T-helper 2 cell treated with Interferon-gamma antibody and Interleukin-4, amounts not matched to agents 5 μg/mL and 100 μg/mL, for 36 hours (primary cell): Measurements from ENCODE around the gene NFIC.
"Not testable (repeated sequence)": the region's sequence is repeated elsewhere in the genome, so short reads cannot be mapped to it uniquely, and the experiment has no call there.

Experiments
- DNase-seq: peaks from one replicate; pipeline ENCODE4 v3.0.0; 2021; ENCODE audit warnings: low spot score
- H3K27ac Mint-ChIP-seq: one replicate; pipeline ENCODE4 v1.8.0; 2021; ENCODE audit warnings: mild to moderate bottlenecking, mixed read lengths
- H3K27me3 Mint-ChIP-seq: one replicate; pipeline ENCODE4 v1.8.0; 2021; ENCODE audit warnings: low read depth, mixed read lengths
- H3K36me3 Mint-ChIP-seq: one replicate; pipeline ENCODE4 v1.8.0; 2021; ENCODE audit warnings: low read depth, mixed read lengths
- H3K4me1 Mint-ChIP-seq: one replicate; pipeline ENCODE4 v1.8.0; 2021; ENCODE audit warnings: low read depth, mixed read lengths
- H3K4me3 Mint-ChIP-seq: one replicate; pipeline ENCODE4 v1.8.0; 2022; ENCODE audit warnings: mild to moderate bottlenecking, moderate library complexity, mixed read lengths
- H3K9me3 Mint-ChIP-seq: one replicate; pipeline ENCODE4 v1.8.0; 2021; ENCODE audit warnings: mixed read lengths

NFIC gene

DNA sequence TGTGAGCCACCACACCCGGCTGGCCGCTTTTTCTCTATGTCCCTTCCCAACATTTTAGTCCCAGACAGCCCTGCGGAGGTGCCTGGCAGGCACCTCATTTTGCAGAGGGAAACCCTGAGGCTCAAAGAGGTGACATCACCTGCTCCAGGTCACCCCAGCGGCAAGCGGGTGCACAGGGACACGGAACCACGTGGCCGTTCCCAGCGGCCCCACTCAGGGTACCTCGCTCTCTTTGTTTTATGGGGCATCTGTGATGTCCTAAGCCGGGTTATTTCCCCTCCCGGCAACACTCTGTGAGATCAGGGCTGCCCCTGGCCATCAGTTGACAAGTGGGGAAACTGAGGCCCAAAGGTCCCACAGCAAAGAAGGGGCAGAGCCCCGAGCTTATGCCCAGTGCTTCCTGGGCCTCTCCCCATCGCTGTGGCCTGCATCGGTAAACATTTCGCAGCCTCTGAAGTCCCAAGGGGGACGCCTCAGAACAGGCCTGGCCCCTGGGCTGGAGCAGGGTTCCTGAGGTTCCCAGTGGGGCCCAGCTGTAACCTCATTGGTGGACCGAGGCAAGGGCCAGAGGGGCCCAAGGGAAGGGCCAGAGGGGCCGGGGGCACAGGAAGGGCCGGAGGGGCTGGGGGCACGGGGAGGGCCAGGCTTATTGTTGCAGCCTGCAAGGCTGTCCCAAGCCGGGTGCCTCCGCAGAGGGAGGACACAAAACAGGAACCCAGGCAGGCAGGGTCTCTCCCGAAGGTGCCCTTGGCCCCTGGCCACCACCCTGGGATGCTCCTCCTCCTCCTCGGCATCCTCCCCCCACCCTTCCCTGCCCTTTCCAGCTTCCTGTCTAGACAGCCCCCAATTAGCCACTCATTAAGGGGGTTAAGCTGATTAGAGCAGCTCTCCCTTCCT, 75.0 kb downstream of the NFIC start:
- no peaks in the 10 kb centered on the region for H3K27me3 Mint-ChIP-seq
- DNase-seq: no peak
- no peak overlapping the region for H3K27ac Mint-ChIP-seq
- H3K4me1 Mint-ChIP-seq: peaks cover 3% of the 10 kb centered on the region
- no peaks in the 10 kb centered on the region for H3K9me3 Mint-ChIP-seq
- H3K4me3 Mint-ChIP-seq: no peak overlapping the region
- no peaks in the 10 kb centered on the region for H3K36me3 Mint-ChIP-seq

DNA sequence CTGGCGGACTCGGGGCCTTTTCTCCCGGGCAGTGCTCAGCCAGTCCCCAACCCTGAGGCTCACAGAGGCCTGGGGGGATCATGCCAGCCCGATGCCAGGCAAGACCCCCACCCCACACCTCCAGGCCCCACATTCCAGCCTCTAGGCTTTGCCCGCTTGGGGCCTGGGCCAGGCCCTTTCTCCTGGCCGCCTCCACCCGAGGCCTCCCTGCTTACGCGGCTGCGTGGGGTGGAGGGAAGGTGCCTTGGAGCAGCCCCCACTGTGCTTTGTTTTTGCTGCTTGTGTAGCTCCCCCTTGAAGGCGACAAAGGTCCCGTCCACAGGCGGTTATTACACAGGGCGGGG, 75.6 kb downstream of the NFIC start:
- Mint-ChIP-seq H3K27ac (no peak overlapping the region), H3K9me3 (no peaks in the 10 kb centered on the region), H3K36me3 (no peaks in the 10 kb centered on the region), H3K4me1 (peaks cover 3% of the 10 kb centered on the region), H3K4me3 (no peak overlapping the region), H3K27me3 (no peaks in the 10 kb centered on the region)
- no peak for DNase-seq

DNA sequence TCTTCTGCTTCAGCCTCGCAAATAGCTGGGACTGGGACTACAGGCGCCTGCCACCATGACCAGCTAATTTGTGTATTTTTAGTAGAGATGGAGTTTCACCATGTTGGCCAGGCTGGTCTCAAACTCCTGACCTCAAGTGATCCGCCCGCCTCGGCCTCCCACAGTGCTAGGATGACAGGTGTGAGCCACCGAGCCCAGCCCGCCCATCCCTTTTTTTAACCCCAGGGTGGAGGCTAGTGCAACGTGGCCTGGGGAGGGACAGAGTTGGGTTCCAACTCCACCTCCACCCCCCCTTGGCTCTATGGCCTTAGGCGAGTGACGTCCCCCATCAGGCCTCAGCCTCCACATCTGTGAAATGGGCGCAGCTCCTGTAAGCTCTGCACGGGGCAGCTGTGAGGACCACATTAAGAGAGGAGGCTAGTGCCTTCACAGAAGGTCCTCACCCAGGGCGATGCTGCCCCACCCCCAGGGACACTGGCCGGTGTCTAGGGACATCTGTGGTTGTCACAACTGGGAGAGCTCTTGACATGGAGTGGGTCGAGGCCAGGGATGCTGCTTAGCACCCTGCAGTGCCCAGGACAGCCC, 76.2 kb downstream of the NFIC start:
- Mint-ChIP-seq H3K4me1 (peaks cover 3% of the 10 kb centered on the region), H3K9me3 (no peaks in the 10 kb centered on the region), H3K4me3 (no peak overlapping the region), H3K27me3 (no peaks in the 10 kb centered on the region), H3K27ac (no peak overlapping the region), H3K36me3 (no peaks in the 10 kb centered on the region)
- DNase-seq: no peak

DNA sequence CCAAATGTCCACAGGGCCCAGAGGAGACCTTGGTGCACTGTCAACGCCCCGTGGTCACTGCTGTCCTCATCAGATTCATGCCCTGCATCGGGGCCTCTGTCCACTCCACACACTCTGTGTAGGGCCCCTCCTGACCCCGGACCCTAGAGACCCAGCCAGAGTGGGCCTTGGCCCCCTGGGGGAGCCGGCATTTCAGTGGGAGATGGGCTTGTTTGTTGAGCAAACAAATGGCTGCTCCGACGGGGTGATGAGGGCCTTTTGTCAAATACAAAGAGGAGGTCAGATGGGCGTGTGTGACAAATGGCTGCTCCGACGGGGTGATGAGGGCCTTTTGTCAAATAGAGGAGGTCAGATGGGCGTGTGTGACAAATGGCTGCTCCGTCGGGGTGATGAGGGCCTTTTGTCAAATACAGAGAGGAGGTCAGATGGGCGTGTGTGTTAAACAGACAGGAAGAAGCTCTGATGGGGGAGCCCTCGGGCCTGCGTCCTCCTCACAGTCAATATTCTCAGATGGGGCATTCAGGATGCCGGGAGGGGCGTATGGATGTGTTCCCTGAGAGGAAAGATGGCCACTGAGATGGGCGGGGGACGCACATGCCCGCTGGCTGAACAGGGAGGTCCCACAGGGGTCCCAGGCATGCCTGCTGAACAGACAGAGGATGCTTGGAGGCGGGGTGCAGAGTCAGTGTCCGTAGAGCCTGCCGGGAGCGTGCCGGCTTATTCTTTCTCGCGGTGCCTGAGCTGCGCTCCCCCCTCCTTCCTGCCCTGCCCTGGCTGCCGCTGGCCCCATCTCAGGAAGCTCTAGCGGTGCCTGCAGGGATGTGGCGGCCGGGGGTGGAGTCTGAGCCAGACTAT, 77.7 kb downstream of the NFIC start:
- H3K36me3 Mint-ChIP-seq: no peaks in the 10 kb centered on the region

DNA sequence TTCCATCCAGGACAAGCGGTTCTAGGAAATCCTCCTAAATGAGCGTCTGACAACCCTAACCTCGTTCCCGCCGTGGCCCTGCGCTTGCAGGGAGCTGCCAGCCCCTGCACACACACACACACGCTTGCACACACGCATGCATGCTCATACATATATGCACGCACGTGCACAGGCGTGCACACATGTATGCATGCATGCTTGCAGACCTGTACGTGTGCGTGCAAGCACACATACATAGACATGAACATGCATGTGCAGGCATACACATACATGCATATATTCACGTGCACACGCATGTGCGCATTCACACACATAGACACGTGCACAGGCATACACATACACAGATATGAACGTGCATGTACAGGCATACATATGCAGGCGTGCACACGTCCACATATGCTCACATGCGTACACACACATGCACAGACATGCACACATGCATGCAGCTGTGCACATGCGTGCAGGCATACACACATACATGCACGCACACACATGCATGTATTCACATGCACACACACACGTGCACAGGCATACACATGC, 78.4 kb downstream of the NFIC start:
- Mint-ChIP-seq H3K4me1 (peaks cover 3% of the 10 kb centered on the region), H3K27me3 (no peaks in the 10 kb centered on the region), H3K9me3 (no peaks in the 10 kb centered on the region), H3K36me3 (no peaks in the 10 kb centered on the region), H3K4me3 (no peak overlapping the region), H3K27ac (no peak overlapping the region)
- no peak for DNase-seq

More for the DNA sequence above, 77.7 kb downstream of the NFIC start:
- no peak for DNase-seq
- Mint-ChIP-seq H3K4me3 (no peak overlapping the region), H3K9me3 (no peaks in the 10 kb centered on the region), H3K27ac (no peak overlapping the region), H3K4me1 (peaks cover 3% of the 10 kb centered on the region), H3K27me3 (no peaks in the 10 kb centered on the region)

DNA sequence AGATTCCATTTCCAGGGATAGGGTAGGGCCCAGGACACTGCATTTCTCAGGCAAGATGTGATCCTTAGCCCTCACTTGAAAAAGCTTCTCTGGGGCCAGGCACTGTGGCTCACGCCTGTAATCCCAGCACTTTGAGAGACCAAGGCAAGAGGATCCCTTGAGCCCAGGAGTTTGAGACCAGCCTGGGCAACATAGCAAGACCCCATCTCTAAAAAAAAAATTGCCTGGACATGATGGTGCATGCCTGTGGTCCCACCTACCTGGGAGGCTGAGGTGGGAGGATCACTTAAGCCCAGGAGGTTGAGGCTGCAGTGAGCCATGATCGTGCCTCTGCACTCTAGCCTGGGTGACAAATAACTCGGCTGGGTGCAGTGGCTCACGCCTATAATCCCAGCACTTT, 80.3 kb downstream of the NFIC start:
- not testable (repeated sequence) for H3K4me1 Mint-ChIP-seq, DNase-seq, H3K27ac Mint-ChIP-seq, H3K9me3 Mint-ChIP-seq, H3K27me3 Mint-ChIP-seq, H3K36me3 Mint-ChIP-seq, H3K4me3 Mint-ChIP-seq

DNA sequence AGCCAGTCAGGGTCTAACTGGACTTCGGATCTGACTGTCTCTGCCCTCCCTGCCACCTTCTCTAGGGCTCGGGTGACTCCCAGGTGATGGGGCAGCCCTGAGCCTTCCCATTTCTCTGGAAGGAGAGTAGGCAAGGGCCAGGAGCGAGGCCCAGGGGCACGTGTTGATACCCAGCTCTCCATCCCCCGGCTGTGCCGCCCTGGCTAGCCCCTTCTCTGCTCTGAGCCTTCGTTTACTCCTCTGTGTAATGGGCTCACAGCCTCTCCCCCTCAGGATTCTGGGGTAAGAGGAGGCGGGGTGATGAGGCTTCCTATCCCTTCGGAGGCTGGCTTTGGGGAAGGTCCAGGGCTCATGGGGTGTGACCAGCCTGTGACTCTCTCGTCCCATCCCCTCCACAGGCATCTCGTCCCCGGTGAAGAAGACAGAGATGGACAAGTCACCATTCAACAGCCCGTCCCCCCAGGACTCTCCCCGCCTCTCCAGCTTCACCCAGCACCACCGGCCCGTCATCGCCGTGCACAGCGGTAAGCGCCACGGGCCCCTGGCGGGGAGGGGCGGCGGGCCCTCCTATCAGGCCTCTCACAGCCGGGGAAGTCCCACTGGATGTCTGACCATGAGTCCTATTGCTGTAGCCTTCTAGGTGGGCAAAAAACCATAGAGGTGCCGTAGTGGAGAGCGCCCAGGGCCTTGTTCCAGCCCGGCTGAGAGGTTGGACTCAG, 82.4 kb downstream of the NFIC start:
- Mint-ChIP-seq H3K9me3 (no peaks in the 10 kb centered on the region), H3K36me3 (no peaks in the 10 kb centered on the region), H3K27me3 (no peaks in the 10 kb centered on the region), H3K4me1 (no peaks in the 10 kb centered on the region), H3K27ac (no peak overlapping the region), H3K4me3 (no peak overlapping the region)
- no peak for DNase-seq

DNA sequence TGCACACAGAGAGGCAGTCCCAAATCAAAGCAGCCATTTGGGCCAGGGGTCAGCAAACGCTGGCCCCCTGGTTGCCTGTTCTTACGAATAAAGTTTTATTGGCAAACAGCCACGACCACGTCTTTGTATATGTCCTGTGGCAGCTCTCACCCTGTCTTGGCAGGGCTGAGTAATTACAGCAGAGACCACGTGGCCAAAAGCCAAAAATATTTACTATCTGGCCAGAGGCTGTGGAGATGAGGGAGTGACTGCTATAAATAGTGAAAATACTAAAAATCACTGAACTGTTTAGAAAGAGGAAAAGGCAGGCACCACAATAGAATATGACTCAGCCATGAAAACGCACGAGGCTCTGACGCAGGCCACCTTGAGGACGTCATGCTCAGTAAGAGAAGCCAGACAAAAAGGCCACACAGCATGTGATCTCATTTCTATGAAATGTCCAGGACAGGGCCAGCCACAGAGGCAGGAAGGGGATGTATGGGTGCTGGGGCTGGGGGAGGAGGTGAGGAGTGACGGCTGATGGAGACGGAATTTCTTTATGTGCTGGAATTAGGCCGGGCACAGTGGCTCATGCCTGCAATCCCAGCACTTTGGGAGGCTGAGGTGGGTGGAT, 84.5 kb downstream of the NFIC start:
- Mint-ChIP-seq H3K27ac (no peak overlapping the region), H3K4me1 (no peaks in the 10 kb centered on the region), H3K9me3 (no peaks in the 10 kb centered on the region), H3K36me3 (no peaks in the 10 kb centered on the region), H3K4me3 (no peak overlapping the region), H3K27me3 (no peaks in the 10 kb centered on the region)
- no peak for DNase-seq

DNA sequence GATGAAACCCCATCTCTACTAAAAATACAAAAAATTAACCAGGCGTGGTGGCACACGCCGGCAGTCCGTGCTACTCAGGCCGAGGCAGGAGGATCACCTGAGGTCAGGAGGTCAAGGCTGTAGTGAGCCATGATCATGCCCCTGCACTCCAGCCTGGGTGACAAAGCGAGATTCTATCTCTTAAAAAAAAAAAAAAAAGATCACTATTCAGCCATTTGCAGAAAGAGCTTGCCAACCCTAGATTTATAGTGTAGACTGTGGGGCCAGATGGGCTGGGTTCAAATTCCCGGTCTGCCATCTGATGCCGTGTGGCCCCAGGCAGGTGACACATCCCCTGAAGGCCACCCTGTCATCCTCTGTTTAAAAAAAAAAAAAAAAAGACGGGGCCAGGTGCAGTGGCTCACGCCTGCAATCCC, 85.1 kb downstream of the NFIC start:
- H3K9me3 Mint-ChIP-seq: no peaks in the 10 kb centered on the region
- no peak overlapping the region for H3K4me3 Mint-ChIP-seq
- DNase-seq: no peak
- H3K27me3 Mint-ChIP-seq: no peaks in the 10 kb centered on the region
- H3K27ac Mint-ChIP-seq: no peak overlapping the region
- no peaks in the 10 kb centered on the region for H3K36me3 Mint-ChIP-seq
- no peaks in the 10 kb centered on the region for H3K4me1 Mint-ChIP-seq

DNA sequence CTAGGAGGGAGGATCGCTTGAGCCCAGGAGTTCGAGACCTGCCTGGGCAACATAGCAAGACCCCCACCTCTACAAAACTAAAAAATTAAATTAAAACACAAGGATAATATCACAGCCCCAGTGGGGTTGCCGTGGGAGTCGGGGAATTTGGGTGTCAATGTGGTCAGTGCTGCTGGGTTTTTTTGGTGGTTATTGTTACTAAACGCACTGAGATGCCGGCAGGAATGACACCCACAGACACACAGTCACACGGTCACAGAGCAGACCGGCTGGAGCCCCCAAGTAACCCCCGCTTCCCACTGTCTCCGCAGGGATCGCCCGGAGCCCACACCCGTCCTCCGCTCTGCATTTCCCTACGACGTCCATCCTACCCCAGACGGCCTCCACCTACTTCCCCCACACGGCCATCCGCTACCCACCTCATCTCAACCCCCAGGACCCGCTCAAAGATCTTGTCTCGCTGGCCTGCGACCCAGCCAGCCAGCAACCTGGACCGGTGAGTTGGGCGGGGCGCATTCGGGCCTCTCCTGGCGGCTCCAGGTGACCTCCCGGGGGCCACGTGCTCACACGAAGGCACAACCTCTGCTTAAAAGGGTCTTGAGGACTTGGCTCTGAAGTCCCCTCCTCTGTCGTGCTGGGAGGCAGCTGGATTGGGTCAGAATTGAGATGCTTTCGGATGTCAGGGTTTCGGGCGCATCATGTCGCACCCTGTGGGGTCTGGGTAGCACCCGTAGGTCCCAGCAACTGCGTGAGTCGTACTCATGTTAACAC, 86.0 kb downstream of the NFIC start:
- Mint-ChIP-seq H3K4me1 (no peaks in the 10 kb centered on the region), H3K4me3 (no peak overlapping the region), H3K9me3 (no peaks in the 10 kb centered on the region), H3K27me3 (no peaks in the 10 kb centered on the region), H3K27ac (no peak overlapping the region), H3K36me3 (no peaks in the 10 kb centered on the region)
- DNase-seq: no peak

DNA sequence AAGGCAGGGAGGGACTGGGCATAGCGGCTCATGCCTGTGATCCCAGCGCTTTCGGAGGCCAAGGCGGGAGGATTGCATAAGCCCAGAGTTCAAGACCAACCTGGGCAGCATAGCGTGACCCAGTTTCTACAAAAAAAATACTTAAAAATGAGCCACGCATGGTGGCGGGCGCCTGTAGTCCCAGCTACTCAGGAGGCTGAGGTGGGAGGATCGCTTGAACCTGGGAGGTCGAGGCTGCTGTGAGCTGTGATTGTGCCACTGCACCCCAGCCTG, 86.5 kb downstream of the NFIC start:
- H3K27ac Mint-ChIP-seq, H3K4me1 Mint-ChIP-seq, H3K36me3 Mint-ChIP-seq, H3K9me3 Mint-ChIP-seq, H3K27me3 Mint-ChIP-seq, DNase-seq, H3K4me3 Mint-ChIP-seq: not testable (repeated sequence)

DNA sequence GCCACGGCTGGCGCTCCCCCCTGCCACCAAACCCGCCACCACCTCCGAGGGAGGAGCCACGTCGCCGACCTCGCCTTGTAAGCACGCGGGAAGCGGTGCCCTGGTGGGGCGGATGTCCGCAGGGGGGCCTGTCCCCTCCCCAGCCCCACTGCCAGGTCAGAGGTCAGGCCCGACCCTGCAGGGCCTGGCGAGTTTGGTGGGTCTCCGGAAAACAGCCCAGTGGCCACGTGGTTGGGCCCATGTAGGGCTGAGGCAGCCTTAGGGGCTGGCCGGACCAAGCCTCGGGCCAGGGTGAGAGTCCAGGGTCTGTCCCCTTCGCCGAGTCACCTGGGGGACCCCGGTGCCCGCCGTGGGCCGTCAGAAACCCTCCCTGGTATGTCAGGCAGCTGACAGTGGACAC, 87.5 kb downstream of the NFIC start:
- Mint-ChIP-seq H3K27ac (no peak overlapping the region), H3K9me3 (no peaks in the 10 kb centered on the region), H3K4me3 (no peak overlapping the region), H3K4me1 (no peaks in the 10 kb centered on the region), H3K27me3 (no peaks in the 10 kb centered on the region), H3K36me3 (no peaks in the 10 kb centered on the region)
- DNase-seq: no peak
